ENCODE data around the gene MAD2L1.
A peak's percentile ranks its signal among the peaks of the same experiment; 100 is the strongest.
"Not testable (repeated sequence)": the region's sequence is repeated elsewhere in the genome, so short reads cannot be mapped to it uniquely, and the experiment has no call there.

The MAD2L1 gene

DNA sequence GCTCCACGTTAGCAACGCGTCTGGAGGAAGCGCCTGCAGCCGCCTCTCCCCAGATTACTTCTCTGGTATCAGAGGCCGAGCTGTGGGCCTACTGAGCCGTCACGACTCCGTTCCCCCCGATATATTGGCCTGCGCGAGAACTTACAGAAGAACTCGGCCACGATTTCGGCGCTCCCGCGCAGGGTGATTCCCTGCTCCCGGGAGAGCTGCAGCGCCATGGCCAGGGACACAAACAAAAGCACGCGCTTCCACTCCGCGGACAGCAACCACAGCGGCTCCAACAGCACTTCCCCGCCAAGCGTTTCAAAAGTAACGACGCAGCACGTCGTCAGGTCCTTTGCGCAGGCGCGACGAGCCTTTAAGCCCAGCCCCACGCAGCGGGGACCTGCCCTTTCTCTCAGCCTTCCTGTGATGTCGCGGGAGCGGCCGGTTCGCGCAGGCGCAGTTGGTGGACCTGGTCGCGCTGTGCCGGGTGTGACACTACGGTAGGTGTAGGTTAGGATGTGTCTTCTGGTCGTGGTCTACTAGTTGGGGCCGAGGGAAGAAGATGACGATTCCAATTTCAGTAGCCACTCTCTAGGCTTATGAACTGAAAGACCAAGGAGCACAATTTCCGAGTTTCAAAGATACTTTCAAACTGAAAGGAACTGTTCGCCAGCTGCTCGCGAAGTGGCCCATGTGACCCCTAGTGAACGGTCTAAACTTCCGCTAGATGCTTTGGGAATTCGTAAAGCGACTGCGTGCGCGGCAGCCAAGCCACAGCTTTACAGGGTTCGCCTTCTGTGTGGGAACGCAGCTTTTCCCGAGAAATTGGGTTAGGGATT is at the start of gene MAD2L1:
MAD2L1 (minus strand) TSS at position 332 of the 824 bp plus-strand sequence; CDS start at position 218, 114 bp downstream.
- DNase-seq: peak; percentile 97

DNA sequence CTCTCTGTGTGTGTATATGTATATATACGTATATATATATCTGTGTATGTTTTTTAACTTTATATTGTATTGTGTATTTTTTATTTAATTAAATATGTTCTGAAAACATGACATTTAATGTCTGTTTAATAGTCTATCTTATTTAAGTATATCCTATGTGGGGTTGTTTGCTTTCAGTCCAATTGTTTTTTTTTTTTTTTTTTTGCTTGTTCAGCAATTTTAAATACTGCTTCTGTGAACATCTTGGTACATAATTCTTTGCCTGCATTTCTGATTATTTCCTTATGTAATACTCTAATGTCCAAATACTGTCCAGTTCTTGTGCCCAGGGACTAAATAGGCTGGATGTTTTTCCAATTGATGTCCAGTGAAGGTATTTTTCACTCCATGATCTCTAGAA is 45.1 kb upstream of the MAD2L1 start:
- no peak for DNase-seq

DNA sequence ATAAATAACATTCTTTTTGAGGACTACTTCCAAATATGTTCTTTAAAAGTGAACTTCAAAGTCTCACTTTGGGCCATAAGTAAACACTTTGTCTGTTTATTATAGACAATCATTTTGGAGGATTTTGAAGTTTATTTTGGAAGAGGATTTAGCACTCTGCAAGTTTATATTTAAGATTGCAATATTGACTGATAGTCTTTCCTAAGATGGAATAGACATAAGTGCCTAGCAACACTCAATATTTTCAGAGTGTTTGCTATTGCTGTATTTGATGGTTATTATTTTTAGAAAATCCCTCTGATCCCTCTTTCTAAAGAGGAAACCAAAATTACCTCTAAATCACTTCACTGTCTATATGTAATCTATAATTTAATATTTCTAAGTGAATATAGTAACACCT is 42.8 kb upstream of the MAD2L1 start:
- DNase-seq: no peak

DNA sequence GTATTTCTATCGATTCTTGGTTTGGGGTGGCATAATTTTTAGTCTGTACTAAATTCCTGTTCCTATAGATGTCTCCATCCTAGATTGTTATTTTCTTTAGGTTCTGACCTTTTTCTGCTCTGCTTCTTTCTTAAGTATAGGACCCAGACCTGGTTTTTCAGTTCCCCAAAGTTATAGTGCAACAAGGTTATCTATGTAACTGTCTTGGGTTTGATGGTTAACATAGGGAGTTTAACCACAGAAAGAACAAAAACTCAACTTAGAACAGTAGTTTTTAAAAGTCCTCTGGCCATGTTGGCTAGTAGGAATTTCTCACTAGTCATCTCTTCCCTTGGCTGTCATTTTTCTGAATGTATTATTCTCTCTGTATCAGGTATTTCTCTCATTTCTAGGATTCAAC is 38.8 kb upstream of the MAD2L1 start:
- DNase-seq: no peak

DNA sequence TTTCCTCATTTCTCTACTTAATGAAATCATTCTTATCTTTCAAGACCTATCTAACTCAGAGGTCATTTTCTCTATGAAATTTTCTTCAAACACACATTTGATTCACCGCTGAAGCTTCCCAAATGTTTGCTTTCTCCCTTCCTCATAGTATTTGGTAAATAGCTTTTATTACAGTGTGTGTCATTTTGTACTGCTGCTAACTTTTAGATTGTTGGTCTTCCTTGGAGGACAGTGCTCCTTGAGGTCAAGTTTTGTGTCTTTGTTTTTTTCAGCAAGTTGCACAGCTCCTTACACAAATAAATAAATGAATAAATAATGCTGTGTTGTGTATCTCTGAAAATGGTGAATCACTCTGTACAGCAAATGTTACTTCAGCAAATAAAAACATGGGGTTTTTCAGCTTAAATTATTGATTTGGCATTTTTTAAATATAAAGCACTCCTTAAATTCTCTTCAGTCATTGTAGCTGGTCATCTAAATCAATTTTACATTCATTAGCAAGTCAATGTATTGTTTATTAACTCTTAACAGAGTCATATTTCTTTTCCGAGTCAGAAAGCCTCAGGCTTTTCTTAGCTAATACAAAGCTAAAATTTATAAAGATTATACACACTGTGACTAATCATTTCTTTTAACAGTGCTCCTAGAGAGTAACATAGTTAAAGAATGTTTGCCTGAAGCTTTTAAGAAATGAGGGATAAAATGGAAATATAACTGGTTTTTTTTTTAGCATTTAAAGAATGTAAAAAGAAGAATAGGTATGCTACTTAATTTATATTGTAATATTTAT is 30.1 kb upstream of the MAD2L1 start:
- DNase-seq: no peak

DNA sequence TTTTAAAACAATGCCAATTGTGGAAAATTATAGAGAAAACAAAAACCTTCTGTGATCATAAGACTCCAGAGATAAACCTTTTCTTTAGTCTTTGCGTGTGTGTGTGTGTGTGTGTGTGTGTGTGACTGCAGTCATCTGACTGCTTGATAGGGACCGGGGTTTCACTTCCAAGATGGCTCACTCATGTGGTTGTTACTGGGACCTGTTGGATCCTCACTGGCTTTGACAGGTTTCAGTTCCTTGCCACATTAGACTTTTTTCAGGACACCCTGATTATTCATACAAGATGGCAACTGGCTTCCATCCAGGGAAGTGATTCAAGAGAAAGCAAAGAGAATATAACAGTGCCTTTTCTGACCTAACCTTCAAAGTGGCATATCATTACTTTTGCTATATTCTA is 21.9 kb upstream of the MAD2L1 start:
- no peak for DNase-seq

DNA sequence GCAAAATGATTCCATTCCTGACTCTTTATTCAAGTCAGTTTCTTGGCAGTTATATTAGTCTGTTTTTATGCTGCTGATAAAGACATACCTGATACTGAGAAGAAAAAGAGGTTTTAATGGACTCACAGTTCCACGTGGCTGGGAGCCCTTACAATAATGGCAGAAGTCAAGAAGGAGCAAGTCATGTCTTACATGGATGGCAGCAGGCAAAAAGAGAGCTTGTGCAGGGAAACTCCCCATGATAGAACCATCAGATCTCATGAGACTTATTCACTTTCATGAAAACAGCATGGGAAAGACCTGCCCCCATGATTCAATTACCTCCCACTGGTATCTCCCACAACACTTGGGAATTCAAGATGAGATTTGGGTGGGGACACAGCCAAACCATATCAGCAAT is 21.4 kb upstream of the MAD2L1 start:
- not testable (repeated sequence) for DNase-seq

DNA sequence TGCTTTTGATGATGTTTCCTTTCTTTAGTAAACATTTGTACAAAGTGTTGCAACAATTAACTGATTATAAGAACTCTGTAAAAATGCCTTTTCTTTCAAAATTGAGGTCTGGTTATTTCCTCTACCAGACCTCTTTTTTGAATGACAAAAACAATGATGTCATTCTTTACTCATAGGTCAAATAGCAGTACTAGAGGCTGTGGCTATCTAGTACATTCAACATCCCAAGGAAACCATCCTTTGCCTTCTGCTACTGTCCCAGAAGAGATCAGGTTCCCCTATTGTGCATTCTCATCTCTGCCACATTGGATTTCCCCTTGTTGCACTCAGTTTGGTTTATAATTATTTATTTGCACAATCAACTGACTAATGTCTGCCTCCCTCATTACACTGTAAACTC is 19.1 kb upstream of the MAD2L1 start:
- DNase-seq: no peak

DNA sequence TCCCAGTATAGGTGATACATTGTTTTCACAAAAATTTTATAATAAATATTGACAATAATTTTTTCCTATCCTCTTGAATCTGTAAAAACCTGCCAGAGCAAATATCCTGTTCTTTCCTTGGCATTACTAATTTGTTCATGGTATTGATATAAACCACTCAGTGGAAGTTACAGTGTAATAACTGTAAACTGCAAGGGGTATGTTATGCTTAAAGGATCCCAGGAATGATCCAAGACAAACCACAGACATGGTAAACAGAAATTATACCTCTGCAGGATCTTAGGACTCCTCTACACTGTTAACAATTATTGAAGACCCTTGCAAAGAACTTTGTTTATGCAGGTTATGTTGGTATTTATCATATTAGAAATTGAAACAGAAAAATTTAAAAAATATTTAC is 17.7 kb upstream of the MAD2L1 start:
- no peak for DNase-seq

DNA sequence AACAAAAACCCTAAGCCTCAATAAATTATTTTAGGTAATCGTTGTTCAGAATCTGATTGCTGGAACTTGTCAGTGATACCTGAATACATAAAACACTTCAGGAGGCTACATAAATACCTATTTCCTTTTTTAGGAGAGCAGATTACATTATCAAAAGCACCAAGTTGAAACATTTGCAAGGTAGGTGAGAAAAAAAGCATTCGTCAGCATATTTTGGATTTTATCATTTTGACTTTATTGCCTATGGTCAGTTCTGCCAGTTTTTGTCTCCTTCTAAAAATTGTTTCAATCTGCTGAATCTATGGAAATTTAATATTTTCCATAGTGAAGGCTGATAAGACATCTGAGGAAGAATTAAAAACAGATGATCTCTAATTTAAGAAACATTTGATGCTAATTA is 16.5 kb upstream of the MAD2L1 start:
- DNase-seq: no peak

DNA sequence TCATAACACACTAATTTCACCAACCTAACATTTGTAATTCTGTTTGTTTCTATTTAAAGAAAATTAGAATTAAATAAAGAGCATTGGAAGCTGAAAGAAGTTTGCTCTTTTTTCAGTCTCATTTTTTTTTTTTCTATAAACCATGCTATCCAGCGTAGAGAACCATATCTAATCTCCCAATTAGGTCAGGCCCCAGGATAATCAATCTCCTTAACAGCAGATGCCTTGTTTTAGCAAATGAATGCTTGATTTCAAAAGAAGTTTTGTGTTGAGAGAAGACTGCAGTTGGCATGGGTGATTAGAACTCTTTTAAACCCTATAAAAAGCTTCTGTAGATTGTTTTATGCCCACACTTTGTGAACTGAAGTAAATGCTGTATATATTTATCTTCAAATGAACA is 15.6 kb upstream of the MAD2L1 start:
- DNase-seq: no peak

DNA sequence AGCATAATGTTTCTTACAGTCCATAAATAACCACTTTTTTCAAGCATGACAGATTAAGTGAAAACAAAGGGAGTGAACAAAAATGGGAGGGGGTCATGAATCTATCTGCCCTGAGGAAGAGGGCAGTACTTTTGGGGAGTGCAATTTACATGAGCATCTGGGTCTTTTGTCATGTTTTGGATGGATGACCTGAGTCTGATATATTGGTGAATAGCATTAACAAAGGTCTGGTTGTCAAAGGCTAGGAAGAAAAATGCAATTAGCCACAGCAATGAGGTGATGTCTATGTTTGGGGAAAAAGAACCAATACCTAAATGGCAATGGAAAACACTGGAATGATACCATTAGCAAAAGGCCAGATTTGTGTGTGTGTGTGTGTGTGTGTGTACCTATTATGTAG is 15.1 kb upstream of the MAD2L1 start:
- DNase-seq: no peak

DNA sequence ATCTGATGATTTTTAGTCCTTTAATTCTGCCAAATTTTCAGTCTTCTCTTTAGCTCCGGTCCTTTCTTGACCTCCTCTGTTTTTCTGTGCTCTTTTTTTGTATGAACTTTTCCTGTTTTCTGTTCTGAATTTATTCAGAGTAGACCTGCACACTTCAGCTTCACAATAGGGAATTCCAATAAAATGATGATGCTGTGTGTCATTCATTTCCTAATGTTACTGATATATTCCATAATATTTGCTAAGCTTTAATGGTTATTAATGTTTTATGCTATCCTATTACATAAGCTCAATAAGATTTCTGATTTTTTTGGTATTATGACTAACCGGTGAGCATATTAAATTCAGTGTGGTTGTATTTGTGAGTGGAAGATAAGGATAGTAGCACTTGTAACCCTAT is 13.9 kb upstream of the MAD2L1 start:
- DNase-seq: no peak

DNA sequence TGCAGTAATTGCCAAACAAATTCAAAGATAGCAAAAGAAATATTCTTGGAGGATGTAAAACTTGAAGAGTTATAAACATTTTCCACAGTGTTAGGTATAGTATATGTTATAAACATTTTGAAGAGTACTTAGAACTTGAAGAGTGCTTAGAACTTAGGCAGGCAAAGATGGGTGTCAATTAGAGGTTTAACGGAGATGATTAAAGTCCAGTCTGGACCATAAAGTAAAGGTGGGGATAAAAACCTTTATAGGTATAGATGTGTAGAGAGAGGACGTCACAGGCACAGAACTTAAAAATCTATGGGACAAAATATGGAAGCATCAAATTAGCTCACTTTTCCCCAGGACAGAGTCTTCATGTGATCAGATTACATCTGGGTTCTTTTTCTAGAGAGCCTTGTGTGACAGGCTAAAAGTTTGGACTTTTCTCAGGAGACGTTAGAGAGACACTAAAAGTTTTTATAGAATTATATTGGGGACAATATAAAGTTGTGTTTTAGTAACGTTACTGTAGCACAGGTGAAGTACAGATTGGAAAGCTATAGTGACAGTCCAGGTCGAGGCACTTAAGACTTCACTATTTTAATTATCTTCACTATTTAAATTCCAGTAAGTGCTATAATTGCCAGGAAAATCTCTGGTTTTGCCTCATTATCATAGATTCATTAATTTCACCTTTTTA is 13.3 kb upstream of the MAD2L1 start:
- no peak for DNase-seq

DNA sequence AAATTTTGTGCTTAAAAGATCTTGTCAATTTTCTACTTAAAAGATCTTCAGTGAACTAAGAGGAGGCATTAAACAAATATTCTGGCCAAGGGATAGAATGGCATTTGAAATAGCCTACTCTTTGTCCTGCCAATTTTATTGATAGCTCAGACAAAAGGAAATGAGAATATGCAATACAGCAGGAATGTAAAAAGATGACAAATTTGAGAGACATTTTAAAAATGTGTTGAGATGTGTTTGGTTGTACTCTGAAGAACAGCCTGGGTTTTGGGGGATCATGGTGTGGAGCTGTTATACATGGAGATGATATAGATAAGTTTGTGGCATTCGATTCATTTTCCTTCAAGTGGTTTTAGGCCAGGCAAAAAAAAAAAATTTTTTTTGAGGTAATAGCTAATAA is 11.6 kb upstream of the MAD2L1 start:
- DNase-seq: no peak

DNA sequence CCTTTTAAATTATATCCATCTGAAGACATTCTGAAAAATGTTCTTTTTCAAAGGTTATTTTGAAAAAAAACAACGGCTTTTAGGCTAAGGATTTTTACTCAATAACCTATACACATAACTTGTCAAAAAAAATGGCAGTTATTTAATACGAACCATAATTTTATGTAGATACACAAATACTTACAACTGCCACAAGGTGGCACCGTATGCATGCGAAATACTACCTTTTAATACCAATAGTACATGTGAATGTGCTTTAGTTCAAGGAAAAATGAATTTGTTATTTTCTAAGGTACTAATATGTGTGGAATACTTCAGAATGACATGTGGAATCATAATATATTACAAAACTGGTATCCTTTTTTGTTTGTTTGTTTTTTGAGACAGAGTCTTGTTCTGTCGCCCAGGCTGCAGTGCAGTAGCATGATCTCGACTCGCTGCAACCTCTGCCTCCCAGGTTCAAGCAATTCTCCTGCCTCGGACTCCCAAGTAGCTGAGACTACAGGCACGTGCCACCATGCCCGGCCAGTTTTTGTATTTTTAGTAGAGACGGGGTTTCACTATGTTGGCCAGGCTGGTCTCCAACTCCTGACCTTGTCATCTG is 4.6 kb upstream of the MAD2L1 start:
- DNase-seq: no peak

DNA sequence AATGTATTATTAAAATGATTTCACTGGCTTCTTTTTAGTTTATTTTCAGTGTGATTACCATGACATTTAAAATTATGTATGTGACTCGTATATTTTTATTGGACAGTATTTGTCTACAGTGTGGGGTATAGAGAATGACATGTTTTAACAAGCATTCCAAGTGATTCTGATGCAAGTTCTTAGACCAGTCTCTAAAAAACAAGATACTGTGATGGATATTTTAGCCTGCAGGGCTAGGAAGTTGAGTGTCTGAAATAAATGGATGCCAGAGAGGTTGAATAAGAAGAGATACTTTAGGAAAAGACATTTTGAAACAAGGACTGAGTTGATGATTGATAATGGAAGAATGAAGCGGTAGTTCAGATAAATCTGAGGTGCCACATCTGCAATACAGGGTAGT is 3.5 kb upstream of the MAD2L1 start:
- DNase-seq: no peak

DNA sequence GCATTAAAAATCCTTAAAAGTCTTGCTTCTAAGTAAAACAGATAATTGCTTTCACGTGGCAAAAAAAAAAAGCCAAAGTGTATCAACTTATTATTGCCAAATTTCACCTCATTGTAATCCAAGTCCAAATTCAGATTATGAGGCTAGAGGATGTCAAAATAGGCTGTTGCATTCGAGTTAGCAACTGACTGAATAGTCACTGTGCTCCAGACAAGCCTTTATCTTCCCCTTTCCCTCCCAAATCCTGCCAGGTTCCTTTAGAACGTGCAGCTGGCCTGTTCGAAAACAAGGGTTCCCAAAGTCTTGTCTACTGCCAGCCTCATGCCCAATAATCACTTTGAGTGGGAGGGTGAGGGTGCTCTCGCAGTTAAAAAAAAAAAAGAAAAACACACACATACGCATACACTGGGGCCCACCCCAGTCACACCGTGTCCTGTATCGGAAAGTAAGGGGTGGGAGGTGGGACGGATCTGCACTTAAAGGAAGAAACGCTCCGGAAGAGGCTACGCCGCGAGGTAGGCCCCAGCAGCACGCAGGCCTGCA is 603 bp downstream of the MAD2L1 start:
- DNase-seq: peak; percentile 83

DNA sequence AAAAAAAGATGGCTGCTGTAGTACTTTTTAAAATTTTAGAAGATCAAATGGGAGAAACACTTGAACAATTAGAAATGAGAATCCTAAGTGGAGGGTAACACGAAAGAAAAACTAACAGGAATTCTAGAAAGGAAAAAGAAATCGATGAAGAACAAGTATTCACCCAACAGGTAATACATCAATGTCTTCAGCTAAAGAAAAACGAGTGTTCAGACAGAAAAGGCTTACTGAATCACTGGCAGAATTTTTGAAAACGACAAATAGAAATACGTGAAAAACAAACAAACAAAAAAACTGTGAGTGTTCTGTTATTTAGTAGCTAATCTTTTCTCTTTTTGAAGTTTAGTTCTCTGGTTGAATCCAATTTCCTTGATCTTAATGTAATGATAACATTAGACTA is 1.8 kb downstream of the MAD2L1 start:
- no peak for DNase-seq

DNA sequence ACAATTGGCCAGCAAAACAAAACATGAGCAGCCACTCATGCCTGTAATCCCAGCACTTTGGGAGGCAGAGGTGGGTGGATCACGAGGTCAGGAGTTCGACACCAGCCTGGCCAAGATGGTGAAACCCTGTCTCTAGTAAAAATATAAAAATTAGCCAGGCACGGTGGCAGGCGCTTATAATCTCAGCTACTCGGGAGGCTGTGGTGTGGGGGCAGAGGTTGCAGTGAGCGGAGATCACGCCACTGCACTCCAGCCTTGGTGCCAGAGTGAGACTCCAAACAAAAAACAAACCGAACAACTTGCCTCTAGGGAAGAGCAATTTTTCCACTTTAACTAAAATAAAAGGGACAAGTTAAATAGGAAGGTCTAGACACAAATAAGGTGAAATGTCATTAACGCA is 2.9 kb downstream of the MAD2L1 start:
- DNase-seq: not testable (repeated sequence)

DNA sequence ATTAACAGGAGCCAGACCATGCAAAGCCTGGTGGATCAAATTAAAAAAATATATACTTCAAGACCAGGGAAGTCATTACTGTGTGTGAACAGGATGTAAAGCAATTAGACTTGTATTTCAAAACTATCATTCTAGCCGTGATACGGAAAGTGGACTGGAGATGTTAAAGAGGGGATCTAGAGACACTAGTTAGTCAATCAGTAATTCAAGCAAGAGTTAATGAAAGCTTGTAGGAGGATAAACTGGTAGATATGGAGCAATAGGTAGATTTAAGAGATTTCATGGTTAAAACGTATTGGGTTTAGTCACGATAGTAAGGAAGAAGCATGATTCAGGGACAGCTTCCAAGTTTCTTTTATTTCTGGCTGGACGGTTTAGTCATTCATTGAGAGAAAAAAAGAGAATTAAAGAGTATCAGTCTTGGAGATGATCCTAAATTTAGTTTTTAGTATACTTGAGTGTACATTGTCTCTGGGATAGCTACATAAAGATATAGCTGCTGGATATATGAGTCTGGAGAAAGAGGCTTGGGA is 3.9 kb downstream of the MAD2L1 start:
- DNase-seq: no peak

DNA sequence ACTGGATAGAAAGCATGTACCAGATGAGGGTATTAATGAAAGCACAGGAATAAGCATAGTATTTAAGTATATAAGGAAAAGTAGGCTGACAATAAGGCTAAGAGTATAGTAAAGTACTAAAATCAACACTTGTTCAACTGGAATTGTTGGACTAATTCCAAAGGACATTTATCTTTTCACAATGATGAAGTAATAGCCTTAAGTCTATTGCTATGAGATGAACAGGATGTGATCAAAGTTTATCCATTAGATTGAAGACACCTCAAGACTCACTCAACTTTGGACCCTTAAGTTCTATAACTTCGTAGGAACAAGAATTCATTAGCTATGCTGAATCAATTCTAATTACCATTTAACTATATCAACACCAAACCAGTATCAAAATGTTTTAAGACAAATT is 7.6 kb downstream of the MAD2L1 start:
- no peak for DNase-seq

DNA sequence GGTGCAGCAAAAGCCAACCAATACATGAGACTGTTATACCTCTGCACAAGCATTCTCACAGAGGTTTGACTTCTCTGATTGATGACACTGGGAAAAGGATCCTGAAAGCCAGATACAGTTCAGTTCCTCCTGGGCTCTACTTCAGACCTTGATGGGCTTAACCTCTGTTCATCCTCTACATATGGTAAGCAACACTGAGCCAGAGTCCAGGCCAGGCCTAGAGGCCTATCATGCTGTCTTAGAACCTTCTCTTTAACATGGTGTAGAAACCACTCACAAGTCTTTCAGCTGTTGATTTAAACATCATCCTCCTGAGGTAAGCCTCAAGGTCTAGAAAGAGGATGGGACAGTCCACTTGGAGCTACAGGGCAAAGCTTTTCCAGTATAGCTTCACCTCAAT is 9.2 kb downstream of the MAD2L1 start:
- DNase-seq: no peak

Measured in KG1 (cell line).